Upper lobe of left lung (tissue), 4 donors: ENCODE results near the gene GTF3C5.

Experiments
- POLR2A ChIP-seq, 4 donors: fragments of 450-650 bp; IDR thresholded peaks; one replicate each; pipeline ENCODE4 v1.5.1; 2016 to 2017; ENCODE audit warnings: antibody characterized with exemption in 4 of 4, mild to moderate bottlenecking in 2 of 4
- POLR2AphosphoS5 ChIP-seq, 2 donors: sonication (generic); formaldehyde crosslinking; IDR thresholded peaks; one replicate each; pipeline ENCODE4 v1.5.1; 2017; ENCODE audit warnings: antibody characterized with exemption in 2 of 2

DNA sequence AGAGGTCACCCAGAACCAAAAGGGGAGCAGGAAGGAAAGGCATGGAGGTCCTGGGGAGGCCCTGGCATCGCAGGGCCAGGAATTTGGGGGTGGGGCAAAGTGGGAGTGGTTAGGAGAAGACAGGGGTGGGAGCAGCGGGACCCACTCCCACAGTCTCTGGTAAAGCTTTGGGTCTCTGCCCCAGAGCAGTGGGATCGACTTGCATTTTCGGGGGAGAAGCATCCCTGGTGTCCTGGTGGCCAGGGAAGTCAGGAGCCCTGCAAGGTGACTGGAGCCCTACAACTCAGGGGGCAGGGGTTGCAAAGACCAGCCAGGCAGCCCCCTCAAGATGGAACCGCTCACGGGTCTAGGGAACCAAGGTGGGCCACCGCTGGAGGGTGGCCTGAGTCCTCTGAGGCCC lies 22.4 kb upstream of the GTF3C5 start:
- no peak for TF ChIP-seq POLR2AphosphoS5 (IDR thresholded peaks at IDR 0.05)
- TF ChIP-seq POLR2A (IDR thresholded peaks at IDR 0.05): no peak
